Mesenchymal stem cell (in vitro differentiated cells and primary cell): ENCODE results near the gene TMC2.

Experiments used
- DNase-seq: peaks from one replicate; pipeline ENCODE4 v3.0.0-alpha.2; 2013
- H2AFZ ChIP-seq: one replicate; pipeline ENCODE4 v1.6.1; 2013; ENCODE audit warnings: low read depth, mild to moderate bottlenecking, control low read depth, inconsistent platforms, low read length, moderate library complexity
- H2AK5ac ChIP-seq: 2 replicates; pipeline ENCODE4 v1.6.1; 2013; ENCODE audit warnings: low read length, moderate library complexity, mild to moderate bottlenecking, inconsistent platforms; ENCODE audit not compliant: severe bottlenecking
- H2BK120ac ChIP-seq: one replicate; pipeline ENCODE4 v1.6.1; 2013; ENCODE audit warnings: low read depth, mild to moderate bottlenecking, inconsistent platforms, low read length, moderate library complexity
- H2BK12ac ChIP-seq, 2 experiments: one replicate each; pipeline ENCODE4 v1.6.1; 2013; ENCODE audit warnings: inconsistent platforms in 2 of 2, low read length in 2 of 2, mild to moderate bottlenecking in 2 of 2, moderate library complexity in 2 of 2, control low read depth in 1 of 2
- H2BK15ac ChIP-seq: one replicate; pipeline ENCODE4 v1.6.1; 2013; ENCODE audit warnings: mild to moderate bottlenecking, low read depth, inconsistent platforms; ENCODE audit not compliant: poor library complexity, severe bottlenecking
- H2BK5ac ChIP-seq: 2 replicates; pipeline ENCODE4 v1.6.1; 2013; ENCODE audit warnings: low read depth, mild to moderate bottlenecking, low read length, control low read depth, inconsistent platforms; ENCODE audit not compliant: poor library complexity, severe bottlenecking
- H3K14ac ChIP-seq, 2 experiments: one replicate each; pipeline ENCODE4 v1.6.1; 2013; ENCODE audit warnings: inconsistent platforms in 2 of 2, low read length in 2 of 2, control low read depth in 1 of 2, mild to moderate bottlenecking in 1 of 2, moderate library complexity in 1 of 2
- H3K18ac ChIP-seq, 2 experiments: one replicate each; pipeline ENCODE4 v1.6.1; 2013; ENCODE audit warnings: inconsistent platforms in 2 of 2, low read length in 2 of 2, control low read depth in 1 of 2, low read depth in 1 of 2, mild to moderate bottlenecking in 1 of 2
- H3K23ac ChIP-seq, 2 experiments: one replicate each; pipeline ENCODE4 v1.6.1; 2013; ENCODE audit warnings: inconsistent platforms in 2 of 2, low read length in 2 of 2, mild to moderate bottlenecking in 2 of 2, moderate library complexity in 2 of 2, control low read depth in 1 of 2
- H3K27ac ChIP-seq: 2 replicates; pipeline ENCODE4 v1.5.1; 2013; ENCODE audit warnings: mild to moderate bottlenecking, moderate library complexity, low read length, control low read depth, inconsistent platforms; ENCODE audit not compliant: poor library complexity, severe bottlenecking
- H3K27me3 ChIP-seq, 2 experiments: 2 replicates each; pipeline versions ENCODE4 v1.6.1 to v1.7.0; 2013; ENCODE audit warnings: low read length in 2 of 2, mild to moderate bottlenecking in 2 of 2, moderate library complexity in 2 of 2, control low read depth in 1 of 2, inconsistent platforms in 1 of 2; ENCODE audit not compliant: control insufficient read depth in 1 of 2, insufficient read depth in 1 of 2
- H3K36me3 ChIP-seq, 2 experiments: 2 replicates each; pipeline versions ENCODE4 v1.6.1 to v1.7.0; 2013; ENCODE audit warnings: low read length in 2 of 2, control low read depth in 1 of 2, inconsistent platforms in 1 of 2, low read depth in 1 of 2, mild to moderate bottlenecking in 1 of 2; ENCODE audit not compliant: insufficient read depth in 2 of 2, control insufficient read depth in 1 of 2
- H3K4ac ChIP-seq, 2 experiments: one replicate each; pipeline ENCODE4 v1.6.1; 2013; ENCODE audit warnings: inconsistent platforms in 2 of 2, low read length in 2 of 2, mild to moderate bottlenecking in 2 of 2, moderate library complexity in 2 of 2, control low read depth in 1 of 2, low read depth in 1 of 2
- H3K4me1 ChIP-seq: 2 replicates; pipeline ENCODE4 v1.6.1; 2013; ENCODE audit warnings: low read depth, low read length, control low read depth; ENCODE audit not compliant: control insufficient read depth, insufficient read depth
- H3K4me2 ChIP-seq: 2 replicates; pipeline ENCODE4 v1.6.1; 2013; ENCODE audit warnings: low read length, mild to moderate bottlenecking, inconsistent platforms; ENCODE audit not compliant: poor library complexity, severe bottlenecking
- H3K4me3 ChIP-seq, 2 experiments: 2 replicates each; pipeline versions ENCODE4 v1.5.1 to v1.7.0; 2013; ENCODE audit warnings: low read length in 2 of 2, mild to moderate bottlenecking in 2 of 2, control low read depth in 1 of 2, low read depth in 1 of 2; ENCODE audit not compliant: insufficient read depth in 1 of 2
- H3K79me1 ChIP-seq: replicated peaks from 2 replicates; pipeline ENCODE4 v1.6.1; 2013; ENCODE audit warnings: mild to moderate bottlenecking, control low read depth, low read length, inconsistent platforms; ENCODE audit not compliant: poor library complexity, severe bottlenecking
- H3K9ac ChIP-seq: 2 replicates; pipeline ENCODE4 v1.7.0; 2013; ENCODE audit warnings: mild to moderate bottlenecking, low read length, moderate library complexity
- H3K9me3 ChIP-seq: 2 replicates; pipeline ENCODE4 v1.7.0; 2013; ENCODE audit warnings: mild to moderate bottlenecking, low read length; ENCODE audit not compliant: control insufficient read depth
- H4K8ac ChIP-seq: one replicate; pipeline ENCODE4 v1.6.1; 2013; ENCODE audit warnings: inconsistent platforms, mild to moderate bottlenecking, low read length, moderate library complexity
- H4K91ac ChIP-seq: one replicate; pipeline ENCODE4 v1.6.1; 2013; ENCODE audit warnings: mild to moderate bottlenecking, low read length, inconsistent platforms
- WGBS: methylation state at CpG from one replicate; pipeline ENCODE4 v1.1.7; 2013; ENCODE audit warnings: mixed read lengths; 5-methylcytosine and 5-hydroxymethylcytosine counted together

The TMC2 gene

DNA sequence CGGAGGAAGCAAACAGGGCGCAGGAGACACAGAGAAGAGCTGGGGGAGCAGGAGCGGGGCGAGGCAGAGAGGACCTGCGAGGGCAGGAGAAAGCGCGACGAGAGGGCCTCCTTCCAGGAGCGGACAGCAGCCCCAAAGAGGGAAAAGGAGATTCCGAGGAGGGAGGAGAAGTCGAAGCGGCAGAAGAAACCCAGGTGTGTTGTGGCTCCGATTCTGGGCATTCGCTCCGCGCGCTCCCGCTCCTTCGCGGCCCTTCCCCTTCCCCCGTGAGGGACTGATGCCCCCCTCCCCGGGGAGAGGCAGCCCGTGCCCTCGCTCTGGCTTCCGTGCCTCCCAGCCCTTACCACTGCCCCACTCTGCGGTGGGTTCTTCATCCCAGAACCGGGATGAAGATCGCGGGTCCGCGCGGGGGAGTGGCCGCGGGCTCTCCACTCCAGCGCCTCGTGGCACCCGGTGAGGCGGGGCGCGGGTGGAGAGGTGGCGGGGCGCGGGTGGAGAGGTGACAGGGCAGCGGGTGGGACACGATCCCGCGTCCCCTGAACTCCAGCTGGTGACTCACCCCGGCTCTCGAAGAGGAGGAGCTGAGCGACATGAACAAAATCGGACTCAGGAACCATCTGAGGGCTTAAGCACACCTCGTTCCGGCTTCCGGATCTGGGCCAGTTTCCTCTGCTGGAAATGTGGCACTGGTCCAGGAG, 22.4 kb downstream of the TMC2 start:
- H3K4me1 ChIP-seq, result peaks cover 5% of the 10 kb centered on the region
- peaks cover 42 to 77% of the 10 kb centered on the region in 2 experiments for H3K27me3 ChIP-seq
- H3K9me3 ChIP-seq, result no peaks in the 10 kb centered on the region
- peak overlapping the region; percentile 27 for H3K4me2 ChIP-seq
- H3K23ac ChIP-seq, result no peak overlapping the region
- H2AFZ ChIP-seq, result no peak overlapping the region
- H4K91ac ChIP-seq, result no peak overlapping the region
- H3K79me1 ChIP-seq, result no peaks in the 10 kb centered on the region
- H2BK12ac ChIP-seq, result no peak overlapping the region
- no peak overlapping the region for H2BK120ac ChIP-seq
- no peak overlapping the region for H3K27ac ChIP-seq
- no peak overlapping the region for H3K9ac ChIP-seq
- WGBS, result 17% methylated on average over 44 of the region's 54 CpGs
- no peaks in the 10 kb centered on the region for H3K36me3 ChIP-seq
- no peak overlapping the region for H2BK5ac ChIP-seq
- H3K14ac ChIP-seq, result no peak overlapping the region
- no peak overlapping the region for H3K4ac ChIP-seq
- no peak overlapping the region for H4K8ac ChIP-seq
- peak overlapping the region in 1 of 2 experiments; percentile 44 for H3K4me3 ChIP-seq
- no peak overlapping the region for H2BK15ac ChIP-seq
- H3K18ac ChIP-seq, result no peak overlapping the region
- H2AK5ac ChIP-seq, result no peak overlapping the region
- DNase-seq, result no peak

- Histone ChIP-seq H3K27me3 (peaks cover 42 to 77% of the 10 kb centered on the region in 2 experiments), H3K4me2 (no peak overlapping the region), H2BK120ac (no peak overlapping the region), H3K9me3 (no peaks in the 10 kb centered on the region), H3K27ac (no peak overlapping the region), H2BK5ac (no peak overlapping the region), H4K91ac (no peak overlapping the region), H3K4me3 (peak overlapping the region in 1 of 2 experiments; percentile 44), H3K14ac (no peak overlapping the region), H3K79me1 (no peaks in the 10 kb centered on the region), H3K23ac (no peak overlapping the region), H4K8ac (no peak overlapping the region), H3K9ac (no peak overlapping the region), H3K4ac (no peak overlapping the region), H2AK5ac (no peak overlapping the region), H3K4me1 (peaks cover 5% of the 10 kb centered on the region), H2AFZ (no peak overlapping the region), H3K36me3 (no peaks in the 10 kb centered on the region), H3K18ac (no peak overlapping the region), H2BK12ac (no peak overlapping the region), H2BK15ac (no peak overlapping the region)
- no peak for DNase-seq
- WGBS, result 62% methylated on average over 2 of the region's 3 CpGs
Observed at GRCh38 chr20:2559279-2559626, 22.9 kb downstream of the TMC2 start.

DNA sequence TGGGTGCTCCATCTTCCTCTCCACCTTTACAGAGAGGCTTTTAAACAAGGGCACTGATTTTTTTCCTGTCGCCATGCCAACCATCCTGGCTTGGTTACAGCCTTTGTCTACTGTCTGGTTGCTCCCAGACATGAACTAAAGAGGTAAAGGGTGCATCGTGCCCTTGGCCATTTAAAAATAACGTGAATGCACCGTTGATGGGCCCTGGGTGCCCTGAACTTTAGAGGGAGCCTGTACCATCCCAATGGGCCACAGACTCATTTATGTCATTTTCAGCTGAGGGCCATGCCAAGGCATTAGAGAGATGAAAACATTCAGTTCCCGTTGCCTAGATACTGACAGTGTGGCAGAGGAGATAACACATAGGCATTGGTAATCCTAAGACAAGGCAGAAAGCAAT, 23.3 kb downstream of the TMC2 start:
- Histone ChIP-seq H2BK15ac (no peak overlapping the region), H3K18ac (no peak overlapping the region), H3K4ac (no peak overlapping the region), H2BK12ac (no peak overlapping the region), H3K4me2 (no peak overlapping the region), H3K27me3 (peaks cover 44 to 79% of the 10 kb centered on the region in 2 experiments), H3K23ac (no peak overlapping the region), H3K79me1 (no peaks in the 10 kb centered on the region), H3K9ac (no peak overlapping the region), H4K8ac (no peak overlapping the region), H3K36me3 (no peaks in the 10 kb centered on the region), H3K27ac (no peak overlapping the region), H3K4me1 (peaks cover 5% of the 10 kb centered on the region), H2AK5ac (no peak overlapping the region), H2BK5ac (no peak overlapping the region), H3K14ac (no peak overlapping the region), H3K9me3 (no peaks in the 10 kb centered on the region), H4K91ac (no peak overlapping the region), H2AFZ (no peak overlapping the region), H2BK120ac (no peak overlapping the region), H3K4me3 (no peak overlapping the region)
- DNase-seq, result no peak
- WGBS, result 70% methylated on average over 5 of the region's 5 CpGs

DNA sequence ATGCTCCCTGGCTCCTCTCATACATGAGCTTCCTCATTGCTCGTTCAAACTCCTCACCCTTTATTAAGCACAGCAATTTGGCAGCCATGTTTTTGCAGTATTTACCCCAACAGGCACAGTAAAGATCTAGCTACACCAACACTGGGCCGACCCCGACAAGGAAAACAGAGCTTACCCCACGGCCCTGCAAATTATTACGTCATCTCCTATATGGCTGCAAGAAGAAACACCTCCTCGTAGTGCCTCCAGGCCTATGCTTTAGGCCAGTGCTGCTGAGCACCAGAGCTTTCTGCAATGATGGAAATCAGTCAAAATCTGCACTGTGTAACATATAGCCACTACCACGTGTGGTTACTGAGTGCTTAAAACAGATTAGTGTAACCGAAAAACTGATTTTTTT, 26.7 kb downstream of the TMC2 start:
- Histone ChIP-seq H3K79me1 (no peaks in the 10 kb centered on the region), H3K4ac (no peak overlapping the region), H3K4me2 (no peak overlapping the region), H4K91ac (no peak overlapping the region), H2AFZ (no peak overlapping the region), H3K27me3 (peaks cover 48 to 76% of the 10 kb centered on the region in 2 experiments), H4K8ac (no peak overlapping the region), H2BK15ac (no peak overlapping the region), H3K18ac (no peak overlapping the region), H3K4me3 (no peak overlapping the region), H3K4me1 (peaks cover 5% of the 10 kb centered on the region), H3K36me3 (no peaks in the 10 kb centered on the region), H3K27ac (no peak overlapping the region), H3K9me3 (no peaks in the 10 kb centered on the region), H3K14ac (no peak overlapping the region), H2BK12ac (no peak overlapping the region), H3K23ac (no peak overlapping the region), H2BK120ac (no peak overlapping the region), H3K9ac (no peak overlapping the region), H2BK5ac (no peak overlapping the region), H2AK5ac (no peak overlapping the region)
- no peak for DNase-seq
- 71% methylated on average over 6 of the region's 8 CpGs for WGBS
